ENCODE results near the gene COL19A1.
A peak's percentile ranks its signal among the peaks of the same experiment; 100 is the strongest.

The COL19A1 gene

DNA sequence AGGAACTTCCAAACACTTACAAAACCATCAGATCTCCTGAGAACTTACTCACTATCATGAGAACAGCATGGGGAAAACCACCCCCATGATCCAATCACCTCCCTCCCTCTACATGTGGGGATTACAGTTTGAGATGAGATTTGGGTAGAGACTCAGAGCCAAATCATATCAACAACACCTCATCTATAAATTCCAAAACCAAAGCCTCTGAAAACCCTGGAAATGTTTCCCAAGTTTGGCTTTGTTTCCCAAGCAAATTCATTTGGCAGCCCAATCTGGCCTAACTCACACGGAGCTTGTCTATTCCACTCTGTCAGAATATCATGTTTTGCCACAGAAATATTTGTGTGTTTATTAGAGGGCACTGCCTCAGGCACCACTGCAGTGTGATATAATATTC, 293.9 kb downstream of the COL19A1 start:
- no peak for TF ChIP-seq YY1 (IDR thresholded peaks at IDR 0.05; ENCODE audit: low read depth)
- TF ChIP-seq NFIC (IDR thresholded peaks at IDR 0.05) = no peak
- TF ChIP-seq, protein P1, sequence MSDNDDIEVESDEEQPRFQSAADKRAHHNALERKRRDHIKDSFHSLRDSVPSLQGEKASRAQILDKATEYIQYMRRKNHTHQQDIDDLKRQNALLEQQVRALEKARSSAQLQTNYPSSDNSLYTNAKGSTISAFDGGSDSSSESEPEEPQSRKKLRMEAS (IDR thresholded peaks at IDR 0.05) = no peak
- TF ChIP-seq, protein P2, sequence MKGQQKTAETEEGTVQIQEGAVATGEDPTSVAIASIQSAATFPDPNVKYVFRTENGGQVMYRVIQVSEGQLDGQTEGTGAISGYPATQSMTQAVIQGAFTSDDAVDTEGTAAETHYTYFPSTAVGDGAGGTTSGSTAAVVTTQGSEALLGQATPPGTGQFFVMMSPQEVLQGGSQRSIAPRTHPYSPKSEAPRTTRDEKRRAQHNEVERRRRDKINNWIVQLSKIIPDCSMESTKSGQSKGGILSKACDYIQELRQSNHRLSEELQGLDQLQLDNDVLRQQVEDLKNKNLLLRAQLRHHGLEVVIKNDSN (IDR thresholded peaks at IDR 0.05) = no peak
- no peak for TF ChIP-seq TCF12 (IDR thresholded peaks at IDR 0.05; ENCODE audit: low read depth)
- TF ChIP-seq TAF1 (IDR thresholded peaks at IDR 0.05; ENCODE audit: low read depth) = no peak
- no peak for TF ChIP-seq TEAD4 (IDR thresholded peaks at IDR 0.05)
- TF ChIP-seq EP300 (IDR thresholded peaks at IDR 0.05; ENCODE audit: borderline replicate concordance) = no peak
- no peak for TF ChIP-seq CEBPB (IDR thresholded peaks at IDR 0.05)
- TF ChIP-seq EGR1 (IDR thresholded peaks at IDR 0.05) = no peak
- no peak for TF ChIP-seq FOXM1 (IDR thresholded peaks at IDR 0.05; ENCODE audit: borderline replicate concordance, low read depth)

DNA sequence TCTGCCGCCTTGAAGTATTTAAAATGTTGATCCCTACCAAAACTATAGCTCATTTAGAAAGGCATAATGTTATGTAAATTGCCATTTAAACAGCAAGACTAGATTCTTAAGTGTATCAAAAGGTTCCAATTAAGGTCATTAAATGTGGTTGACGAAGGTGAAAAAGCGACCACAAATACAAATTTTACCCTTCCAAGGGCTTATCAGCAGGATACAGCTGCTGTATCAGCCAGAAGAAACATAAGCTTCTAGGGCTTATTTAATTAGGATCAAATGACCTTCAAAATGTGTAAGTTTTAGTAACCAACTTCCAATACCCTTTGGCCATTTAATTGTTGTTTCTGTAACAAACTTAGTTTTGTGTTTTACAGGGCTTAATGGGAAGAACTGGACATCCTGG, 296.6 kb downstream of the COL19A1 start:
- TF ChIP-seq NFIC (IDR thresholded peaks at IDR 0.05) = no peak
- TF ChIP-seq CREB1 (IDR thresholded peaks at IDR 0.05; ENCODE audit: low read depth) = no peak
- TF ChIP-seq CEBPB (IDR thresholded peaks at IDR 0.05) = no peak
- TF ChIP-seq RAD21 (IDR thresholded peaks at IDR 0.05; ENCODE audit: low read depth) = no peak
- TF ChIP-seq, protein P3, sequence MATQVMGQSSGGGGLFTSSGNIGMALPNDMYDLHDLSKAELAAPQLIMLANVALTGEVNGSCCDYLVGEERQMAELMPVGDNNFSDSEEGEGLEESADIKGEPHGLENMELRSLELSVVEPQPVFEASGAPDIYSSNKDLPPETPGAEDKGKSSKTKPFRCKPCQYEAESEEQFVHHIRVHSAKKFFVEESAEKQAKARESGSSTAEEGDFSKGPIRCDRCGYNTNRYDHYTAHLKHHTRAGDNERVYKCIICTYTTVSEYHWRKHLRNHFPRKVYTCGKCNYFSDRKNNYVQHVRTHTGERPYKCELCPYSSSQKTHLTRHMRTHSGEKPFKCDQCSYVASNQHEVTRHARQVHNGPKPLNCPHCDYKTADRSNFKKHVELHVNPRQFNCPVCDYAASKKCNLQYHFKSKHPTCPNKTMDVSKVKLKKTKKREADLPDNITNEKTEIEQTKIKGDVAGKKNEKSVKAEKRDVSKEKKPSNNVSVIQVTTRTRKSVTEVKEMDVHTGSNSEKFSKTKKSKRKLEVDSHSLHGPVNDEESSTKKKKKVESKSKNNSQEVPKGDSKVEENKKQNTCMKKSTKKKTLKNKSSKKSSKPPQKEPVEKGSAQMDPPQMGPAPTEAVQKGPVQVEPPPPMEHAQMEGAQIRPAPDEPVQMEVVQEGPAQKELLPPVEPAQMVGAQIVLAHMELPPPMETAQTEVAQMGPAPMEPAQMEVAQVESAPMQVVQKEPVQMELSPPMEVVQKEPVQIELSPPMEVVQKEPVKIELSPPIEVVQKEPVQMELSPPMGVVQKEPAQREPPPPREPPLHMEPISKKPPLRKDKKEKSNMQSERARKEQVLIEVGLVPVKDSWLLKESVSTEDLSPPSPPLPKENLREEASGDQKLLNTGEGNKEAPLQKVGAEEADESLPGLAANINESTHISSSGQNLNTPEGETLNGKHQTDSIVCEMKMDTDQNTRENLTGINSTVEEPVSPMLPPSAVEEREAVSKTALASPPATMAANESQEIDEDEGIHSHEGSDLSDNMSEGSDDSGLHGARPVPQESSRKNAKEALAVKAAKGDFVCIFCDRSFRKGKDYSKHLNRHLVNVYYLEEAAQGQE (IDR thresholded peaks at IDR 0.05; ENCODE audit: low read depth) = no peak
- TF ChIP-seq FOXM1 (IDR thresholded peaks at IDR 0.05; ENCODE audit: borderline replicate concordance, low read depth) = no peak
- TF ChIP-seq EP300 (IDR thresholded peaks at IDR 0.05; ENCODE audit: borderline replicate concordance) = no peak
- TF ChIP-seq, protein P1 (IDR thresholded peaks at IDR 0.05) = no peak
- TF ChIP-seq EGR1 (IDR thresholded peaks at IDR 0.05) = no peak
- no peak for TF ChIP-seq TEAD4 (IDR thresholded peaks at IDR 0.05)

DNA sequence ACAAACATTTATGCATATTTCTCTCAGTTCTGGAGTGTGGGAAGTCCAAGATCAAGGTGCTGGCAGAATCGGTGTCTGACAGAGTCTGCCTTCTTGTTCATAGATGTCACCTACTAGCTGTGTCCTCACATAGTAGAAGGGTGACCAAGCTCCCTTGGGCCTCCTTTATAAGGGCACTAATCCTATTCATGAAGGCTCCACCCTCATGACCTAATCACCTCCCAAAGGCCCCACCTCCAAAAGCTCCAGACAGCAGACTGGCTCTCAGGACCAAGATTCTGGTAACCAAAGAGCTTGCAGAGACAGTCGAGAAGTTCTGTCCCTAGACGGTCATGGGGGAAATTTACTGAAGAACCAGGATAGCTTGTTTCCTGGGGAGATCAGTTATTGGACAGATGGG, 297.4 kb downstream of the COL19A1 start:
- TF ChIP-seq TCF12 (IDR thresholded peaks at IDR 0.05; ENCODE audit: low read depth) (no peak), NFIC (IDR thresholded peaks at IDR 0.05) (no peak), RAD21 (IDR thresholded peaks at IDR 0.05; ENCODE audit: low read depth) (no peak), EGR1 (IDR thresholded peaks at IDR 0.05) (no peak), EP300 (IDR thresholded peaks at IDR 0.05; ENCODE audit: borderline replicate concordance) (no peak)
- TF ChIP-seq, protein P1 (IDR thresholded peaks at IDR 0.05) = no peak

DNA sequence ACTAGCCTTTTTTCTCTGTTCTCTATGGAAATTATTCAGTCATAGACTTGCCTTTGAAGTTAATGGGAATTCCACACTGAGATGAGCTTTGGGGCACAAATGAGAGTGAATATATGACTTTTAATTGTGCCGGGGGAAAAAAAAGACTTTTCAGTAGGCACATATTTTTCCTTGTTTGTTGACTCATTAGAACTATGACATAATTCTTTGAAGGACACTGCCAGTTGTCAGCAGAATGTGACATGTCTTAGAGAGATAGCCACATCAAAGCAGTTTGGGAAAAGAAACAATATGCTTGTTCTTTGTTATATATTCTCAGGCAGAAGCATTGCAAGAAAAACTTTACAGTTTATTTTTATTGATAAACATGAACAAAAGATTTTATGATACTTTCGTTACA, 298.2 kb downstream of the COL19A1 start:
- TF ChIP-seq ZBTB7A (IDR thresholded peaks at IDR 0.05; ENCODE audit: low read depth) = no peak
- TF ChIP-seq NFIC (IDR thresholded peaks at IDR 0.05) = no peak
- TF ChIP-seq, protein P2 (IDR thresholded peaks at IDR 0.05) = no peak
- TF ChIP-seq, protein P3 (IDR thresholded peaks at IDR 0.05; ENCODE audit: low read depth) = no peak
- TF ChIP-seq RAD21 (IDR thresholded peaks at IDR 0.05; ENCODE audit: low read depth) = no peak
- no peak for TF ChIP-seq TAF1 (IDR thresholded peaks at IDR 0.05; ENCODE audit: low read depth)
- TF ChIP-seq, protein P1 (IDR thresholded peaks at IDR 0.05) = no peak
- TF ChIP-seq EP300 (IDR thresholded peaks at IDR 0.05; ENCODE audit: borderline replicate concordance) = no peak
- TF ChIP-seq YY1 (IDR thresholded peaks at IDR 0.05; ENCODE audit: low read depth) = no peak
- no peak for TF ChIP-seq FOXM1 (IDR thresholded peaks at IDR 0.05; ENCODE audit: borderline replicate concordance, low read depth)
- no peak for TF ChIP-seq TCF12 (IDR thresholded peaks at IDR 0.05; ENCODE audit: low read depth)
- no peak for TF ChIP-seq TEAD4 (IDR thresholded peaks at IDR 0.05)
- TF ChIP-seq EGR1 (IDR thresholded peaks at IDR 0.05) = no peak
- TF ChIP-seq CEBPB (IDR thresholded peaks at IDR 0.05) = no peak
- no peak for TF ChIP-seq CREB1 (IDR thresholded peaks at IDR 0.05; ENCODE audit: low read depth)

DNA sequence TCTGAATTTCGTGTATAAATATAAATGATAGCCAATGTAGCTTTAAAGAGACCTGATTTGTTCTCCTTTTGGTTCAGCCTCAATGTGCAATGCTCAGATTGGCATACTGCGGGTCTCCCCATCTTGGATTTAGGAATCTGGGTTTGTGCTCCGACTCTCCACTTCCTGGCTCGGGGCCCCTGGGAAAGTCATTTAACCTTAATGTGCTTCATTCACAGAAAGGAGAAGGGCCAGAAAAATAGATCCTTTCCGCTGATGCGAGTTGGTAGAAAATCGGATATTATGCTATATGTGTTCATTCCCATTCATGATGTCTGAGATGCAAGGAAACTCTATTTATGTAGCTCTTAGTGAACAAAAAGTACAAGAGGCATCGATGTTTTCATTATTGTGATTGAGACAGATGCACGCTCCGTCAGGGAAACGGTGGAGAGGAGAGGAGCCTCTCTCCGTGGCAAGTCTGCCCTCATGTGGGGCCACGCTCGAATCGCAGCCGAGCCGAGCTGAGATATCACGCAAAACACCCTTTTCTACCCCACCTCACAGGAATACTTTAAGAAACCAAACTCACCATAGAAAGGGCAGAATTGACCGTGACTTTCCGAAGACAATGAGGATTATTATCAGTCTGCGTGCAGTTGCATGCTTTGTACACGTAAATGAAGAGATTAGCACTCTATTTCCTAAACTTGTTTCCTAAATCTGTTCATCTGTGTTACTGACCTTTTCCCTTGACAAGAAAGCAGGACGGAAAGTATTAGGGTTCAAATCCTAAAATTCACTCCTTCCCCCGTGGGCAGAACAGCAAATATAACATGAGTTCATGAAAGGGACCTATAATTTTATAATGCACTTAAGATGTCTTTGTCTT, 300.0 kb downstream of the COL19A1 start:
- TF ChIP-seq TEAD4 (IDR thresholded peaks at IDR 0.05) = no peak
- peak; percentile 80 for TF ChIP-seq RAD21 (IDR thresholded peaks at IDR 0.05; ENCODE audit: low read depth)

Measured in Ishikawa (cell line).